Fibroblast of lung (primary cell): ENCODE results near the gene RHOD. TPM values are rescaled to one million over a fixed set of nuclear protein-coding genes. Genes with fewer than 3 reads are reported as not detected.

Source experiments
- polyA plus RNA-seq, 2 donors: library from polyadenylated mRNA; depleted of rRNA in 1 of 2; stranded (reverse) in 1 of 2; unstranded in 1 of 2; fragments of >200 nt; gene quantifications; 2 replicates each; pipeline ENCODE4 v1.2.1, GENCODE V29; 2011 to 2012; ENCODE audit warnings: missing spikeins in 1 of 2
- total RNA-seq: library from RNA; depleted of rRNA; stranded (reverse); fragments of >200 nt; gene quantifications from 2 replicates; pipeline ENCODE4 v1.2.1, GENCODE V29; 2014

RHOD gene
- total and polyA plus RNA-seq, 2 donors (not counting 1 experiment from before 2014, with no cell fraction given): 4.7 to 12.9 TPM

Other genes with a start within 250 kb of the RHOD start
- 13.4 and 14.4 TPM in 2 replicates for gene RCE1, start 213.4 kb upstream of the RHOD start, total RNA-seq
- 7.0 and 9.4 TPM in 2 replicates for gene RCE1, start 213.4 kb upstream of the RHOD start, polyA plus RNA-seq
- 10.5 and 14.5 TPM in 2 replicates for gene LRFN4, start 199.8 kb upstream of the RHOD start, total RNA-seq
- 3.8 and 5.7 TPM in 2 replicates for gene LRFN4, start 199.8 kb upstream of the RHOD start, polyA plus RNA-seq
- gene PC, start 98.5 kb upstream of the RHOD start, total RNA-seq: 10.3 and 22.8 TPM in 2 replicates
- gene PC, start 98.5 kb upstream of the RHOD start, polyA plus RNA-seq: 5.1 and 8.2 TPM in 2 replicates
- gene C11orf86, start 81.5 kb upstream of the RHOD start, total RNA-seq: not detected in 2 replicates
- not detected in 2 replicates for gene C11orf86, start 81.5 kb upstream of the RHOD start, polyA plus RNA-seq
- under 0.01 and 0.26 TPM in 2 replicates for gene SYT12, start 33.7 kb upstream of the RHOD start, total RNA-seq
- 0.07 TPM in 1 of 2 replicates, not detected in the other for gene SYT12, start 33.7 kb upstream of the RHOD start, polyA plus RNA-seq
- 33.1 and 42.6 TPM in 2 replicates for gene KDM2A, start 62.4 kb downstream of the RHOD start, total RNA-seq
- gene KDM2A, start 62.4 kb downstream of the RHOD start, polyA plus RNA-seq: 36.4 and 39.2 TPM in 2 replicates
- gene GRK2, start 209.6 kb downstream of the RHOD start, total RNA-seq: 21.6 and 28.9 TPM in 2 replicates
- gene GRK2, start 209.6 kb downstream of the RHOD start, polyA plus RNA-seq: 20.1 and 26.3 TPM in 2 replicates
- gene ANKRD13D, start 232.5 kb downstream of the RHOD start, total RNA-seq: 31.8 and 45.4 TPM in 2 replicates
- gene ANKRD13D, start 232.5 kb downstream of the RHOD start, polyA plus RNA-seq: 11.5 and 12.9 TPM in 2 replicates
- gene SSH3, start 246.7 kb downstream of the RHOD start, total RNA-seq: 11.3 and 15.7 TPM in 2 replicates
- gene SSH3, start 246.7 kb downstream of the RHOD start, polyA plus RNA-seq: 6.9 and 7.5 TPM in 2 replicates